ENCODE results near the gene NUBPL. TPM values are rescaled to one million over a fixed set of nuclear protein-coding genes. Genes with fewer than 3 reads are reported as not detected.

The NUBPL gene
- total RNA-seq, 4 donors from 2014 or later, result 1.9 to 45.2 (median 11.6) TPM

DNA sequence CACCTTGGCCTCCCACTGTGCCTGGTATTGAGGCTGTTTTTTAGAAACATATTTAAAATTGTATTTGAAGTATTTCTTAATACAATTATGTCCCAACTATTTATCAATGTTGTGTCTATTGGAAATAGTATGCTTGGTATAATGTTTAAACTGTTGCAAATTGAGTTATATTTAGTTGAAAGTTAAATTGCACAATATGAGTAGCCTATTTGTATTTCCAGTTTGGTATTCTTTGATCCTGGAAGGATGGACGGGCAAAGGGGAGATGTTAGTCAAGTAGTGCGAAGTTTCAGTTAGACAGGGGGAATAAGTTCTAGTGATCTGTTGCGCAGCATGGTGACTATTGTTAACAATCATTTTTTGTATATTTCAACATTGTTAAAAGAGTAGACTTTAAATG, 111.5 kb downstream of the NUBPL start:
- no peak for TF ChIP-seq EP300 (IDR thresholded peaks at IDR 0.05; ENCODE audit: low read depth)
- TF ChIP-seq, protein P1, sequence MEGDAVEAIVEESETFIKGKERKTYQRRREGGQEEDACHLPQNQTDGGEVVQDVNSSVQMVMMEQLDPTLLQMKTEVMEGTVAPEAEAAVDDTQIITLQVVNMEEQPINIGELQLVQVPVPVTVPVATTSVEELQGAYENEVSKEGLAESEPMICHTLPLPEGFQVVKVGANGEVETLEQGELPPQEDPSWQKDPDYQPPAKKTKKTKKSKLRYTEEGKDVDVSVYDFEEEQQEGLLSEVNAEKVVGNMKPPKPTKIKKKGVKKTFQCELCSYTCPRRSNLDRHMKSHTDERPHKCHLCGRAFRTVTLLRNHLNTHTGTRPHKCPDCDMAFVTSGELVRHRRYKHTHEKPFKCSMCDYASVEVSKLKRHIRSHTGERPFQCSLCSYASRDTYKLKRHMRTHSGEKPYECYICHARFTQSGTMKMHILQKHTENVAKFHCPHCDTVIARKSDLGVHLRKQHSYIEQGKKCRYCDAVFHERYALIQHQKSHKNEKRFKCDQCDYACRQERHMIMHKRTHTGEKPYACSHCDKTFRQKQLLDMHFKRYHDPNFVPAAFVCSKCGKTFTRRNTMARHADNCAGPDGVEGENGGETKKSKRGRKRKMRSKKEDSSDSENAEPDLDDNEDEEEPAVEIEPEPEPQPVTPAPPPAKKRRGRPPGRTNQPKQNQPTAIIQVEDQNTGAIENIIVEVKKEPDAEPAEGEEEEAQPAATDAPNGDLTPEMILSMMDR (IDR thresholded peaks at IDR 0.05), result no peak
- no peak for TF ChIP-seq POLR2AphosphoS5 (IDR thresholded peaks at IDR 0.05)
- no peak for TF ChIP-seq POLR2A (IDR thresholded peaks at IDR 0.05)
- no peaks in the 10 kb centered on the region for H3K4me1 ChIP-seq
- H3K9me3 ChIP-seq, result peaks cover 5% of the 10 kb centered on the region in 2 donors
- H3K36me3 ChIP-seq, result no peaks in the 10 kb centered on the region
- no peak for DNase-seq
- H3K27me3 ChIP-seq, result no peaks in the 10 kb centered on the region
- intact Hi-C loops (cut with DNase I; ENCODE audit: low total_unique reads) (no loop called here), in situ Hi-C loops (cut with MboI; ENCODE audit: low pct_ligation_motif_present in 1 of 4, low pct_unique_long_range_greater_than_20kb in 1 of 4, low sequenced_read_pairs in 3 of 4) (no loop called here)
- no peak overlapping the region for H3K27ac ChIP-seq
- WGBS, 2 donors (ENCODE audit: low coverage in 1 of 2), result 94 to 100% methylated on average over 3 of the region's 3 CpGs
- H3K4me3 ChIP-seq, result no peak overlapping the region

DNA sequence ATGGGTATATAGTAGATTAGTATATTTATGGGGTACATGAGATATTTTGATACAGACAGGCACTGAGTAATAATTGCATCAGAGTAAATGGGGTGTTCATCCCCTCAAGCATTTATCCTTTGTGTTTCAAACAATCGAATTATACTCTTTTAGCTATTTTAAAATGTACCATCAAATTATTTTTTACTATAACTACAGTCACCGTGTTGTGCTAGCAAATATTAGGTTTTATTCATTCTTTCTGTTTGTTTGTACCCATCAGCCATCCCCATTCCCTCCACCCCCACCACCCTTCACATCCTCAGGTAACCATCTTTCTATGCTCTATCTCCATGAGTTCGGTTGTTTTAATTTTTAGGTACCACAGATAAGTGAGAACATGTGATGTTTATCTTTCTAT, 115.8 kb downstream of the NUBPL start:
- intact Hi-C loops (cut with DNase I; ENCODE audit: low total_unique reads), result no loop called here
- WGBS, 2 donors (ENCODE audit: low coverage in 1 of 2), result 62 to 64% methylated on average over 3 of the region's 3 CpGs
- H3K27ac ChIP-seq, result no peak overlapping the region

DNA sequence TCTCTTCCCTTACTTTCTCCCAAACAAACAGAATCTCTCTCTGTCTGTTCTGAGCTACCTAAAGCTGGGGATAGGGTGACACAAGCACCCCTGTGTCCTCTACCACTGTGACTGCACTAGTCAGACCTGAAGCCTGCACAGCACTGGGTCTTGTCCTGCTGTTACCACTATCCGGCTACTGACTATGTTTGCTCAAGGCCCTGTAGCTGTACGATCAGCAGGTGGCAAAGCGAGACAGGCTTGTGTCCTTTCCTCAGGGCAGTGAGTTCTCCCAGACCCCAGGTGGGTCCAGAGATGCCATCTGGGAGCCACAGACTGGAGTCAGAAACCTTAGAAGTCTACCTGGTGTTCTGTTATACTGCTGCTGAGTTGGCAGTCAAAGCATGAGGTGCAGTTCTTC, 116.4 kb downstream of the NUBPL start:
- Histone ChIP-seq H3K27me3 (no peaks in the 10 kb centered on the region), H3K4me1 (no peaks in the 10 kb centered on the region), H3K4me3 (no peak overlapping the region), H3K36me3 (no peaks in the 10 kb centered on the region), H3K9me3 (no peaks in the 10 kb centered on the region), H3K27ac (no peak overlapping the region)
- TF ChIP-seq EP300 (IDR thresholded peaks at IDR 0.05; ENCODE audit: low read depth), result no peak
- TF ChIP-seq, protein P1 (IDR thresholded peaks at IDR 0.05), result no peak
- TF ChIP-seq POLR2A (IDR thresholded peaks at IDR 0.05), result no peak
- no peak for TF ChIP-seq POLR2AphosphoS5 (IDR thresholded peaks at IDR 0.05)
- DNase-seq, result no peak
- in situ Hi-C loops (cut with MboI; ENCODE audit: low pct_ligation_motif_present in 1 of 4, low pct_unique_long_range_greater_than_20kb in 1 of 4, low sequenced_read_pairs in 3 of 4), result no loop called here
- WGBS, 2 donors (ENCODE audit: low coverage in 1 of 2), result 73 to 85% methylated on average over 3 of the region's 3 CpGs
- intact Hi-C loops (cut with DNase I; ENCODE audit: low total_unique reads), result no loop called here

More for the DNA sequence above, 115.8 kb downstream of the NUBPL start:
- no peaks in the 10 kb centered on the region for H3K36me3 ChIP-seq
- no peak overlapping the region for H3K4me3 ChIP-seq
- DNase-seq, result no peak
- TF ChIP-seq, protein P1 (IDR thresholded peaks at IDR 0.05), result no peak
- TF ChIP-seq POLR2A (IDR thresholded peaks at IDR 0.05) (no peak), POLR2AphosphoS5 (IDR thresholded peaks at IDR 0.05) (no peak), EP300 (IDR thresholded peaks at IDR 0.05; ENCODE audit: low read depth) (no peak)
- H3K4me1 ChIP-seq, result no peaks in the 10 kb centered on the region
- H3K27me3 ChIP-seq, result no peaks in the 10 kb centered on the region
- in situ Hi-C loops (cut with MboI; ENCODE audit: low pct_ligation_motif_present in 1 of 4, low pct_unique_long_range_greater_than_20kb in 1 of 4, low sequenced_read_pairs in 3 of 4), result no loop called here
- H3K9me3 ChIP-seq, result no peaks in the 10 kb centered on the region

DNA sequence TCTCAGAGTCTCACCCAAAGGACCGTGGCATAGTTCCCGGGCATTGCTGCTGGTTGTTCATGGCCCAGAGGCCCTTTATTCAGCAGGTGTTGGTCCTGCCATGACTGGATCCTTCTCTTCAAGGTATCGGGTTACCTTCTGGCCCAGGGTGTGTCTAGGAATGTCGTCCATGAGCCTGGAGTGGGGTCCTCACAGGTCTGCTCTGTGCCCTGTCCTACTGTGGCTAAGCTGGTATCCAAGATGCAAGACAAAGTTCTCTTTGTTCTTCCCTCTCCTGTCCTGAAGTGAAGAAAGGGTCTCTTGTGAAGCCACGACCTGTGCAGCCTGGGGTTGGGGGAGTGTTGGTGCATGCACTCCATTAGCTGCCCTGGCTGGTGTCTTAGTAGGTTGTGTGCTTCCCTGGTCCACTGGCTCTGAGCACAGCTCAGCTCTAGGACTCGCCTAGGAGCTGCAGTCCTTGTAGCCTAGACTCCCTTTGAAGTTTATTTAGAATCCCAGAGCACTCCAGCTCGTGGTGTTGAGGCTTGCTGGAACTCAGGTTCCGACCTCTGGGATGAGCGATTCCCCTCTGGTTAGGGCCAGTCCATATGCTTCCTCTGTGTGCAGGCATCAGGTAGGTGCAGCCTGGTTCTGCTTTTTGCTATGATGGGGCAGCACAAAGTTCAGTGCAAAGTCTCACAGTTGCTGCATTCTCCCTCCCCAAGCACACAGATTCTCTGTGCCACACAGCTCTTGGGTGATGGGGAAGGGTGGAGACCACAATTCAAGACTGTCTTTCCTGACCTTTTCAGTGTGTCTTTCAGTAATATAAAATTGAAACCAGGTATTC, 117.4 kb downstream of the NUBPL start:
- Histone ChIP-seq H3K27ac (no peak overlapping the region), H3K9me3 (no peaks in the 10 kb centered on the region), H3K27me3 (no peaks in the 10 kb centered on the region), H3K4me1 (no peaks in the 10 kb centered on the region), H3K4me3 (no peak overlapping the region), H3K36me3 (no peaks in the 10 kb centered on the region)
- in situ Hi-C loops (cut with MboI; ENCODE audit: low pct_ligation_motif_present in 1 of 4, low pct_unique_long_range_greater_than_20kb in 1 of 4, low sequenced_read_pairs in 3 of 4), result no loop called here
- no peak for TF ChIP-seq POLR2AphosphoS5 (IDR thresholded peaks at IDR 0.05)
- TF ChIP-seq, protein P1 (IDR thresholded peaks at IDR 0.05), result no peak
- DNase-seq, result no peak
- intact Hi-C loops (cut with DNase I; ENCODE audit: low total_unique reads), result no loop called here
- WGBS, 2 donors (ENCODE audit: low coverage in 1 of 2), result 73 to 93% methylated on average over 2 to 9 of the region's 9 CpGs
